GM12891 (cell line): ENCODE measurements around the gene CPEB1.

Experiments
- POLR2AphosphoS5 ChIP-seq: IDR thresholded peaks from 2 replicates; pipeline ENCODE4 v1.6.1; 2011; ENCODE audit warnings: low read depth, low read length, control low read depth
- SPI1 ChIP-seq: IDR thresholded peaks from 2 replicates; pipeline ENCODE4 v1.6.1; 2011; ENCODE audit warnings: low read depth, low read length, control low read depth

- TF ChIP-seq POLR2AphosphoS5 (no peak), SPI1 (no peak)
Observed at GRCh38 chr15:82647045-82647834, at the start of gene CPEB1.
